ENCODE measurements around the gene SFRP2. TPM values are rescaled to one million over a fixed set of nuclear protein-coding genes. Genes with fewer than 3 reads are reported as not detected.

The SFRP2 gene
- total and polyA plus RNA-seq, 5 donors, result 0.54 to 3.3 (median 1.1) TPM; not detected in 1

- Histone ChIP-seq H3K27me3 (ENCODE audit: control insufficient read depth, insufficient read depth) (no peaks in the 10 kb centered on the region), H3K4me3 (ENCODE audit: low read length) (no peak overlapping the region), H3K9me3 (ENCODE audit: control insufficient read depth, low read length) (no peaks in the 10 kb centered on the region), H3K4me1 (ENCODE audit: control insufficient read depth, insufficient read depth, low read length) (no peaks in the 10 kb centered on the region), H3K27ac (ENCODE audit: low read length) (no peak overlapping the region)
- ATAC-seq (no peak), DNase-seq (no peak)
- 36% methylated on average over 3 of the region's 3 CpGs for WGBS
- intact Hi-C loops (cut with DNase I), result loop anchor here in 2 of 4 donors (10.0 kb wide), 2 partner anchors 216 to 226 kb away; no protein-coding TSS in a partner anchor
These were observed 9.5 kb upstream of the SFRP2 start for GRCh38 chr4:153798420-153798819.

- 84% methylated on average over 5 of the region's 5 CpGs for WGBS
- DNase-seq (no peak), ATAC-seq (no peak)
- Histone ChIP-seq H3K4me1 (ENCODE audit: control insufficient read depth, insufficient read depth, low read length) (no peaks in the 10 kb centered on the region), H3K9me3 (ENCODE audit: control insufficient read depth, low read length) (no peaks in the 10 kb centered on the region), H3K4me3 (ENCODE audit: low read length) (no peak overlapping the region), H3K27ac (ENCODE audit: low read length) (no peak overlapping the region), H3K27me3 (ENCODE audit: control insufficient read depth, insufficient read depth) (no peaks in the 10 kb centered on the region)
- intact Hi-C loops (cut with DNase I), result loop anchor here in 2 of 4 donors (10.0 kb wide), 2 partner anchors 221 to 231 kb away; no protein-coding TSS in a partner anchor
These were observed 5.1 kb upstream of the SFRP2 start for GRCh38 chr4:153794006-153794405.

GRCh38 chr4:153792618-153793247 is 3.9 kb upstream of the SFRP2 start:
- ATAC-seq, result peak; percentile 20 to 30

GRCh38 chr4:153791746-153792617 is 3.1 kb upstream of the SFRP2 start:
- 4% methylated on average over 37 of the region's 37 CpGs for WGBS
- DNase-seq (peak; percentile 68 to 82 (median 81)), ATAC-seq (peak; percentile 58 to 71)
- Histone ChIP-seq H3K9me3 (ENCODE audit: control insufficient read depth, low read length) (no peaks in the 10 kb centered on the region), H3K4me1 (ENCODE audit: control insufficient read depth, insufficient read depth, low read length) (no peaks in the 10 kb centered on the region), H3K4me3 (ENCODE audit: low read length) (peak overlapping the region; percentile 8), H3K27ac (ENCODE audit: low read length) (no peak overlapping the region), H3K27me3 (ENCODE audit: control insufficient read depth, insufficient read depth) (no peaks in the 10 kb centered on the region)
- intact Hi-C loops (cut with DNase I), result loop anchor here in 2 of 4 donors (10.0 kb wide), 2 partner anchors 223 to 233 kb away; no protein-coding TSS in a partner anchor

More at GRCh38 chr4:153792618-153793247, 3.9 kb upstream of the SFRP2 start:
- intact Hi-C loops (cut with DNase I), result loop anchor here in 2 of 4 donors (10.0 kb wide), 2 partner anchors 222 to 232 kb away; no protein-coding TSS in a partner anchor
- peak in 1 of 3 donors; percentile 27 for DNase-seq
- Histone ChIP-seq H3K9me3 (ENCODE audit: control insufficient read depth, low read length) (no peaks in the 10 kb centered on the region), H3K4me3 (ENCODE audit: low read length) (peak overlapping the region; percentile 8), H3K4me1 (ENCODE audit: control insufficient read depth, insufficient read depth, low read length) (no peaks in the 10 kb centered on the region), H3K27me3 (ENCODE audit: control insufficient read depth, insufficient read depth) (no peaks in the 10 kb centered on the region), H3K27ac (ENCODE audit: low read length) (no peak overlapping the region)
- 19% methylated on average over 39 of the region's 39 CpGs for WGBS

- peak overlapping the region; percentile 4 for H3K4me3 ChIP-seq (ENCODE audit: low read length)
These were observed 2.2 kb upstream of the SFRP2 start for GRCh38 chr4:153790962-153791551.

GRCh38 chr4:153790500-153790865 is 1.6 kb upstream of the SFRP2 start:
- DNase-seq (no peak), ATAC-seq (no peak)
- no peaks in the 10 kb centered on the region for H3K27me3 ChIP-seq (ENCODE audit: control insufficient read depth, insufficient read depth)
- no peaks in the 10 kb centered on the region for H3K9me3 ChIP-seq (ENCODE audit: control insufficient read depth, low read length)
- H3K27ac ChIP-seq (ENCODE audit: low read length), result no peak overlapping the region
- 65% methylated on average over 10 of the region's 10 CpGs for WGBS
- intact Hi-C loops (cut with DNase I), result loop anchor here in 2 of 4 donors (10.0 kb wide), 2 partner anchors 224 to 234 kb away; no protein-coding TSS in a partner anchor
- H3K4me1 ChIP-seq (ENCODE audit: control insufficient read depth, insufficient read depth, low read length), result no peaks in the 10 kb centered on the region
- peak overlapping the region; percentile 4 for H3K4me3 ChIP-seq (ENCODE audit: low read length)

More at GRCh38 chr4:153790962-153791551, 2.2 kb upstream of the SFRP2 start:
- no peaks in the 10 kb centered on the region for H3K4me1 ChIP-seq (ENCODE audit: control insufficient read depth, insufficient read depth, low read length)
- H3K9me3 ChIP-seq (ENCODE audit: control insufficient read depth, low read length), result no peaks in the 10 kb centered on the region
- H3K27ac ChIP-seq (ENCODE audit: low read length), result no peak overlapping the region
- WGBS, result 2% methylated on average over 51 of the region's 51 CpGs
- H3K27me3 ChIP-seq (ENCODE audit: control insufficient read depth, insufficient read depth), result no peaks in the 10 kb centered on the region
- ATAC-seq (peak; percentile 59), DNase-seq (peak in 2 of 3 donors; percentile 63 to 71)
- intact Hi-C loops (cut with DNase I), result loop anchor here in 2 of 4 donors (10.0 kb wide), 2 partner anchors 224 to 234 kb away; no protein-coding TSS in a partner anchor

- Histone ChIP-seq H3K9me3 (ENCODE audit: control insufficient read depth, low read length) (no peaks in the 10 kb centered on the region), H3K4me1 (ENCODE audit: control insufficient read depth, insufficient read depth, low read length) (no peaks in the 10 kb centered on the region), H3K27ac (ENCODE audit: low read length) (no peak overlapping the region), H3K27me3 (ENCODE audit: control insufficient read depth, insufficient read depth) (no peaks in the 10 kb centered on the region), H3K4me3 (ENCODE audit: low read length) (no peak overlapping the region)
- intact Hi-C loops (cut with DNase I), result loop anchor here (5.0 to 10.0 kb wide), 4 partner anchors 225 to 525 kb away; no protein-coding TSS in a partner anchor
- 49% methylated on average over 28 of the region's 28 CpGs for WGBS
- DNase-seq (peak in 1 of 3 donors; percentile 35), ATAC-seq (no peak)
These were observed 1.0 kb upstream of the SFRP2 start for GRCh38 chr4:153789741-153790499.

- Histone ChIP-seq H3K27ac (ENCODE audit: low read length) (no peak overlapping the region), H3K4me1 (ENCODE audit: control insufficient read depth, insufficient read depth, low read length) (no peaks in the 10 kb centered on the region), H3K9me3 (ENCODE audit: control insufficient read depth, low read length) (no peaks in the 10 kb centered on the region), H3K4me3 (ENCODE audit: low read length) (no peak overlapping the region), H3K27me3 (ENCODE audit: control insufficient read depth, insufficient read depth) (no peaks in the 10 kb centered on the region)
- 16% methylated on average over 15 of the region's 15 CpGs for WGBS
- intact Hi-C loops (cut with DNase I), result loop anchor here in 3 of 4 donors (5.0 to 10.0 kb wide), 2 partner anchors 234 to 527 kb away; no protein-coding TSS in a partner anchor
- DNase-seq (no peak), ATAC-seq (no peak)
These were observed 851 bp downstream of the SFRP2 start for GRCh38 chr4:153788051-153788412.

- Histone ChIP-seq H3K27me3 (ENCODE audit: control insufficient read depth, insufficient read depth) (no peaks in the 10 kb centered on the region), H3K4me3 (ENCODE audit: low read length) (no peak overlapping the region), H3K4me1 (ENCODE audit: control insufficient read depth, insufficient read depth, low read length) (no peaks in the 10 kb centered on the region), H3K9me3 (ENCODE audit: control insufficient read depth, low read length) (no peaks in the 10 kb centered on the region), H3K27ac (ENCODE audit: low read length) (no peak overlapping the region)
- 47% methylated on average over 5 of the region's 5 CpGs for WGBS
- ATAC-seq (no peak), DNase-seq (no peak)
- intact Hi-C loops (cut with DNase I), result loop anchor here in 3 of 4 donors (5.0 to 10.0 kb wide), 2 partner anchors 235 to 527 kb away; no protein-coding TSS in a partner anchor
These were observed 1.3 kb downstream of the SFRP2 start for GRCh38 chr4:153787575-153787974.

GRCh38 chr4:153787061-153787560 is 1.8 kb downstream of the SFRP2 start:
- no peaks in the 10 kb centered on the region for H3K4me1 ChIP-seq (ENCODE audit: control insufficient read depth, insufficient read depth, low read length)
- ATAC-seq, result no peak
- no peaks in the 10 kb centered on the region for H3K9me3 ChIP-seq (ENCODE audit: control insufficient read depth, low read length)
- H3K27ac ChIP-seq (ENCODE audit: low read length), result no peak overlapping the region
- 55% methylated on average over 1 of the region's 1 CpG for WGBS
- no peaks in the 10 kb centered on the region for H3K27me3 ChIP-seq (ENCODE audit: control insufficient read depth, insufficient read depth)
- no peak for DNase-seq
- H3K4me3 ChIP-seq (ENCODE audit: low read length), result no peak overlapping the region
- intact Hi-C loops (cut with DNase I), result loop anchor here in 3 of 4 donors (5.0 to 10.0 kb wide), 2 partner anchors 235 to 528 kb away; no protein-coding TSS in a partner anchor
